HCT116 (cell line): ENCODE results near the gene ABCA3.

Experiments used
- EGR1 ChIP-seq: IDR thresholded peaks from 2 replicates; pipeline ENCODE4 v1.6.1; 2012; ENCODE audit warnings: low read depth
- POLR2AphosphoS5 ChIP-seq: IDR thresholded peaks from 2 replicates; pipeline ENCODE4 v1.6.1; 2011; ENCODE audit warnings: mild to moderate bottlenecking, low read depth, low read length, moderate library complexity
- YY1 ChIP-seq: IDR thresholded peaks from 2 replicates; pipeline ENCODE4 v1.6.1; 2011; ENCODE audit warnings: low read length, low read depth, moderate library complexity, mild to moderate bottlenecking; ENCODE audit not compliant: insufficient replicate concordance; ENCODE audit errors: extremely low read depth
- TF ChIP-seq, protein P1 (sequence below), 3 experiments: fragments of 200-600 bp in 1 of 3; sonication (generic) in 1 of 3; IDR thresholded peaks in 2 of 3; conservative IDR thresholded peaks in 1 of 3; 2 replicates each; pipeline ENCODE4 v1.5.1; 2012 to 2017; ENCODE audit warnings: low read depth in 2 of 3, low read length in 2 of 3, antibody characterized with exemption in 1 of 3, borderline replicate concordance in 1 of 3, control low read depth in 1 of 3, mild to moderate bottlenecking in 1 of 3, mixed read lengths in 1 of 3, mixed run types in 1 of 3, moderate library complexity in 1 of 3; ENCODE audit not compliant: insufficient read depth in 1 of 3

DNA sequence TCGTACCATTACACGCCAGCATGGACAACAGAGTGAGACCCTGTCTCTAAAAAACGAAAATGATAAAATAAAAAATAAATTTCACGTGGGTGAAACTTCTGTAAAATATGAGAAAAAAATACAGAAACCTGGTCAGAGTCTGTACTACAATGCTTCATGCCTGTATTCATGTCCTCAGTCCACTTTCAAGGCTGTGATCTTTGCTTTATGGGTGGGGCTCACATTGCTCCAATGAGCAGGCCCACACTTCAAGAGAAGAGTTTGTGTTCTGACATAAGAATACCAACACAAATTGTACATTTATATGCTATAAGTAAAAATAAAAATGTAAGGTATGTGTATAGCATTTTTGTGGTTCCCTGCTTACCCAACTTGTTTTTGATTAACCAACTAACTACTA lies 32.2 kb upstream of the ABCA3 start:
- TF ChIP-seq, protein P1, sequence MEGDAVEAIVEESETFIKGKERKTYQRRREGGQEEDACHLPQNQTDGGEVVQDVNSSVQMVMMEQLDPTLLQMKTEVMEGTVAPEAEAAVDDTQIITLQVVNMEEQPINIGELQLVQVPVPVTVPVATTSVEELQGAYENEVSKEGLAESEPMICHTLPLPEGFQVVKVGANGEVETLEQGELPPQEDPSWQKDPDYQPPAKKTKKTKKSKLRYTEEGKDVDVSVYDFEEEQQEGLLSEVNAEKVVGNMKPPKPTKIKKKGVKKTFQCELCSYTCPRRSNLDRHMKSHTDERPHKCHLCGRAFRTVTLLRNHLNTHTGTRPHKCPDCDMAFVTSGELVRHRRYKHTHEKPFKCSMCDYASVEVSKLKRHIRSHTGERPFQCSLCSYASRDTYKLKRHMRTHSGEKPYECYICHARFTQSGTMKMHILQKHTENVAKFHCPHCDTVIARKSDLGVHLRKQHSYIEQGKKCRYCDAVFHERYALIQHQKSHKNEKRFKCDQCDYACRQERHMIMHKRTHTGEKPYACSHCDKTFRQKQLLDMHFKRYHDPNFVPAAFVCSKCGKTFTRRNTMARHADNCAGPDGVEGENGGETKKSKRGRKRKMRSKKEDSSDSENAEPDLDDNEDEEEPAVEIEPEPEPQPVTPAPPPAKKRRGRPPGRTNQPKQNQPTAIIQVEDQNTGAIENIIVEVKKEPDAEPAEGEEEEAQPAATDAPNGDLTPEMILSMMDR (IDR thresholded peaks at IDR 0.05 in 2 of 3, conservative IDR thresholded peaks at IDR 0.05 in 1 of 3; ENCODE audit: borderline replicate concordance in 1 of 3, insufficient read depth in 1 of 3, low read depth in 2 of 3, low read length in 2 of 3), result no peak
- TF ChIP-seq YY1 (no peak), EGR1 (no peak), POLR2AphosphoS5 (no peak)
